BJ (cell line): ENCODE measurements around the gene MTOR. TPM values are rescaled to one million over a fixed set of nuclear protein-coding genes. Genes with fewer than 3 reads are reported as not detected.
A peak's percentile ranks its signal among the peaks of the same experiment; 100 is the strongest.

Experiments
- CTCF ChIA-PET: fragments of 350-600 bp; formaldehyde crosslinking; extraction: SDS; loops from one replicate; lab custom pipeline; 2021; ENCODE audit warnings: antibody characterized with exemption, inconsistent platforms; lab: Yijun Ruan, JAX
- POLR2A ChIA-PET: fragments of 300-600 bp; sonication (Branson Sonifier 250); formaldehyde crosslinking; extraction: SDS; loops from one replicate; lab custom pipeline; 2021; ENCODE audit warnings: antibody characterized with exemption; lab: Charles Lee
- DNase-seq: peaks from one replicate; pipeline ENCODE4 v3.0.0-alpha.2; 2011; ENCODE audit warnings: low read depth
- H3K27me3 ChIP-seq: 2 replicates; pipeline ENCODE4 v1.6.0; 2011; ENCODE audit warnings: low read length; ENCODE audit not compliant: control insufficient read depth, insufficient read depth
- H3K36me3 ChIP-seq: 2 replicates; pipeline ENCODE4 v1.5.1; 2011; ENCODE audit warnings: low read length; ENCODE audit not compliant: control insufficient read depth, insufficient read depth
- H3K4me3 ChIP-seq: 2 replicates; pipeline ENCODE4 v1.5.1; 2011; ENCODE audit warnings: low read depth, mild to moderate bottlenecking, control low read depth, low read length
- polyA plus RNA-seq: library from polyadenylated mRNA; depleted of rRNA; stranded (reverse); fragments of >200 nt; gene quantifications from 2 replicates; pipeline ENCODE4 v1.2.3, GENCODE V29; 2011
- TF ChIP-seq, protein P1 (sequence below): IDR thresholded peaks from 2 replicates; pipeline ENCODE4 v1.5.1; 2011; ENCODE audit warnings: low read depth, mild to moderate bottlenecking, control low read depth, inconsistent platforms, low read length, moderate library complexity; ENCODE audit not compliant: insufficient read depth

Gene MTOR
- polyA plus RNA-seq, 1 experiment: 31.6 TPM

DNA sequence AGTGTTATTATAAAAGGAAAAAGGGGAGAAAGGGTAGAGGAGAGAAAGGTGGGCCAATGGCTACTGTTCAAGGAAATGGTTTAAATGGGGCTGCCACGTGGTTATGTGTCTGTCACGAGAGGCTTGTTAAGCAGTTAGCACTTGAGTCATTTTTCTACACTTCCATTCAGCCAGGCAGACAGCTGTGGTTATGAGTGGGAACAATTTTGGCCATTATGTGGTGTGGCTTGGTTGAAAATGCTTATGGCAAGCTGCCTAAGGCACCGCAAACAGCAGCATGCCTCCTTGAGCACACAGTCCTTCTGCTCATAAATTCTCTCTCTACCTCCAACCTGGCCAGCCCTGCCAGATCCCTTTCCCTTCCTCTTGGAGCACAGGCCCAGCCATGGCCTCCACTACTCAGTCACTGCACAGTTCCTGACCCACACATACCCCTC is 199.4 kb downstream of the MTOR start:
- no peaks in the 10 kb centered on the region for H3K27me3 ChIP-seq
- CTCF ChIA-PET: interaction anchor here (0.6 to 3.6 kb wide), 3 partner anchors 25 to 604 kb away, joined by 3 to 17 read pairs (median 4); no protein-coding TSS in a partner anchor
- peaks cover 21% of the 10 kb centered on the region for H3K36me3 ChIP-seq
- H3K4me3 ChIP-seq: no peak overlapping the region
- no peak for DNase-seq
- TF ChIP-seq, protein P1, sequence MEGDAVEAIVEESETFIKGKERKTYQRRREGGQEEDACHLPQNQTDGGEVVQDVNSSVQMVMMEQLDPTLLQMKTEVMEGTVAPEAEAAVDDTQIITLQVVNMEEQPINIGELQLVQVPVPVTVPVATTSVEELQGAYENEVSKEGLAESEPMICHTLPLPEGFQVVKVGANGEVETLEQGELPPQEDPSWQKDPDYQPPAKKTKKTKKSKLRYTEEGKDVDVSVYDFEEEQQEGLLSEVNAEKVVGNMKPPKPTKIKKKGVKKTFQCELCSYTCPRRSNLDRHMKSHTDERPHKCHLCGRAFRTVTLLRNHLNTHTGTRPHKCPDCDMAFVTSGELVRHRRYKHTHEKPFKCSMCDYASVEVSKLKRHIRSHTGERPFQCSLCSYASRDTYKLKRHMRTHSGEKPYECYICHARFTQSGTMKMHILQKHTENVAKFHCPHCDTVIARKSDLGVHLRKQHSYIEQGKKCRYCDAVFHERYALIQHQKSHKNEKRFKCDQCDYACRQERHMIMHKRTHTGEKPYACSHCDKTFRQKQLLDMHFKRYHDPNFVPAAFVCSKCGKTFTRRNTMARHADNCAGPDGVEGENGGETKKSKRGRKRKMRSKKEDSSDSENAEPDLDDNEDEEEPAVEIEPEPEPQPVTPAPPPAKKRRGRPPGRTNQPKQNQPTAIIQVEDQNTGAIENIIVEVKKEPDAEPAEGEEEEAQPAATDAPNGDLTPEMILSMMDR: no peak
- POLR2A ChIA-PET: interaction anchor here (0.7 kb wide), 1 partner anchor 36 kb away, joined by 11 read pairs; no protein-coding TSS in a partner anchor

DNA sequence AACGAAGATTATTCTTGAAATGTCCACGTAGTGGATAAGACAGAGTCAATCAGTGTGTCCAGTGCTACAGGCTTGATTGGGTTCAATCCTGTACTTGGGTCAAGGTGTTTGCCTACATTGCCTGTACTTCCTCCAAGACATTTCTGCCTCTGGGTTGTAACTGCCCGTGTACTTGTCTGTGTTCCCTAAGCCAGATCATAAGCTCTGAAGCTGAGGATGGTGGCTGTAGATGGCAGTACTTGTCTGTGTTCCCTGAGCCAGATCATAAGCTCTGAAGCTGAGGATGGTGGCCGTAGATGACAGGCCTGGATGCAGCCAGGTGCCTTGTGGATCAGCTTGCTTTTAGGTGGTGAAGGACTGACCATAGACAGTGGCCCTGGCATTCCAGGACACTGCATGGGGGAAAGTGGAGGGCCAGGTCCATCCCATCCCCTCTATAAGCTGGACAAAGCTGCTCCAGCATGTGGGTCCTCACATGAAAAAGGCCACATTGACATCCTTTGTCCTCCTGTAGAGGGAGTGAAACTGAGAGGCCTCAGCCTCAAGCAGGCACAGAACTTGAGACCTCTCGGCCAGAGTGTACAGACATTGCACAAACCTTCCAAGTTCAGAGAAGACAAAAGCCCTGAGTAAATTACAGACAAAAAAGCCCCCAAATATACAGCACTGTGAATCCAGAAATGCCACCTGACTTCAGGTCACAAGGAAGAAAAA is 200.5 kb downstream of the MTOR start:
- DNase-seq: no peak
- CTCF ChIA-PET: interaction anchor here (0.7 to 3.6 kb wide), 3 partner anchors 24 to 584 kb away, joined by 3 to 17 read pairs (median 4); no protein-coding TSS in a partner anchor
- Histone ChIP-seq H3K27me3 (no peaks in the 10 kb centered on the region), H3K4me3 (no peak overlapping the region), H3K36me3 (peaks cover 19% of the 10 kb centered on the region)
- TF ChIP-seq, protein P1: no peak
- POLR2A ChIA-PET: no interaction called here

DNA sequence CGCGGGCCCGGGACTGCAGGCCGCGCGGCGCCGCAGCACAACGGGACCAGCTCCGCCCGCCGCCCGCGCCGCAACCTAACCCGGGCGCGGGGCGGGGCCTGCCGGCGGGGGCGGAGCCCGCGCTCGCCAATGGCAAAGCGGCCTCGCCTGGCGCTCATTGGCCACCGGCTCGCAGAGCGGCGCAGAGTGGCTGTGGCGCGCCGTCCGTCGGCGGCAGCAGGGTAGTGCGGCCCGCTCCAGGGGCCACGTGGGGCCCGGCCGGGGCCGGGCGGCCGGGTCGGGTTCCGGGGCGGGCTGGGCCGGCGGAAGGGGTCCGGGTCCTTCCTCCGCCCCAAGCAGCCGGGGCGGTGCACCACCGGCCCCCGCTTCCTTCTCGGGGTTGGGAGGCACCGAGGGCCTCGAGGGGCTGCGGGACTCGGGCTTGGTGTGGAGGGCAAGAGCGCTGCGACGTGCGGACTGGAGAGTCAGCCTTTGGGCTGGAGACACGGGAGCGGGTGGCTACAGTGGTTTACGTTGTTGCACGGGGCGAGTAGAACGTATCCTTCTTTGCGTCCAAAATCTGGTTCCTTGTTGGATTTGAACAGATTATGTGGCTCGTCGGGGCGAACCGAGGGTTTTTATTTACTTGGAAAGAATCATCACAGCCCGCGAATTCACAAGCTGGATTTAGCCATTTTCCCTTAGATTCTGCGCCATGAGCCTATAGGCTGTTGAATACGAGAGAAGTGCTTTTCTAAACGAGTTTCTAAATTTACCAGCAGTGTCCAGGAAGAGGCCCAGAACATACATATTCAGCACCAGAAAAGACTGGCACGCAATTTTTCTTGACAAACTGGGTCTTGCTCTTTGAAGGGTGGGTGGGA is 202.2 kb downstream of the MTOR start, which contains the start of gene SRM:
SRM (minus strand) TSS at position 51 of the 863 bp plus-strand sequence. CDS start 75 bp downstream, outside the sequence.
- POLR2A ChIA-PET: no interaction called here
- H3K4me3 ChIP-seq: peak within 1 kb of the TSS; percentile 96
- DNase-seq: peak; percentile 55
- no peaks in the 10 kb centered on the region for H3K27me3 ChIP-seq
- peaks cover 20% of the 10 kb centered on the region for H3K36me3 ChIP-seq
- TF ChIP-seq, protein P1: no peak
- CTCF ChIA-PET: interaction anchor here (3.6 kb wide), 1 partner anchor 22 kb away, joined by 17 read pairs; no protein-coding TSS in a partner anchor

DNA sequence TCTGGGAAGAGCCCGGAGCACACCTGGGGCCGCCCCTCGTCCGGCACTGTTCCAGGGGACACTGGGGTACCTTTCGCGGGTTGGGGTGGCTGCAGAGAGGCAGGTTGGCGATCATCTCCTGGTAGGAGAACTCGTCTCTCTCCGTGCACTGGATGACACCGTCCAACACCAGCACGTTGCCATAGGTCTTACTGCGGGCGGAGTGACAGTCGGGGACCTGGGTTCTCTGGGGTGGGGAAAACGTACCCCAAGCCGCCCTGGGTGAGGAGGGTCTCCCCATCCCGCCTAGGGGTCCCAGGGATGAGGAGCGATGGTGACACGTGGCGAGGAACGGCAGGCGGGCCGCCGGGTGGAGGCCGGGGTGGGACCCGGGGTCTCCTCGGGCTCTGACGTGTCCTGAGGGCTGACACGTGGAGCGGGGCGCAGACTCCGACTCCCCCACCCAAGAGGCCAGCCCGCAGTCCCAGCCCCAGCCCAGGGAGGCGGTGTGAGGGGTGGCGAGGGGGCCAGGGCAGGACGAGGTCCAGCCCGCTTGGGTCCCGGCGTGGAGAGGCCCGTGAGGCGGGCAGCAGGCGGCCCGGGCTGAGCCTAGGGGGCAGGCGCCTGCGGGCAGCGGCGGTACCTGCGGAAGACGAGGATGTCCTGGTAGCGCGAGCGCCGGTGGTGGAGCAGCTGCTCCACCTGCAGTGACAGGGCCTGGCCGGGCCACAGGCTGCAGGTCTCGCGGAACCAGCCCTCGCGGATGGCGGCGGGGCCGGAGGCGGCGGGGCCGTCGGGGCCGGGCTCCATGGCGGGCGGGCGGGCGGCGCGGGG is 203.0 kb downstream of the MTOR start:
- H3K27me3 ChIP-seq: no peaks in the 10 kb centered on the region
- TF ChIP-seq, protein P1: no peak
- DNase-seq: no peak
- peak overlapping the region; percentile 96 for H3K4me3 ChIP-seq
- H3K36me3 ChIP-seq: peaks cover 21% of the 10 kb centered on the region
- CTCF ChIA-PET: interaction anchor here (3.6 kb wide), 1 partner anchor 21 kb away, joined by 17 read pairs; no protein-coding TSS in a partner anchor
- POLR2A ChIA-PET: no interaction called here
